Measurements from ENCODE around the gene CT45A10.

GRCh38 chrX:135910251-135910650, 17.0 kb upstream of the CT45A10 start:
- no peak for TF ChIP-seq CTCF (IDR thresholded peaks at IDR 0.05; ENCODE audit: insufficient read depth, low read length, poor library complexity, severe bottlenecking)
- no peak for TF ChIP-seq EZH2phosphoT487 (conservative IDR thresholded peaks at IDR 0.05; ENCODE audit: low read length)
